GM23338 (cell line): ENCODE measurements around the gene IGSF22. TPM values are rescaled to one million over a fixed set of nuclear protein-coding genes. Genes with fewer than 3 reads are reported as not detected.

ENCODE experiments used
- ATAC-seq: fragments of 200-7000 bp; cut with Tn5 transposase; 3 replicates; pipeline ENCODE4 v1.9.1; 2020
- DNase-seq: peaks from one replicate; pipeline ENCODE4 v3.0.0-alpha.2; 2015; ENCODE audit warnings: low spot score
- H2AFZ ChIP-seq: fragments of 200-600 bp; sonication (generic); 2 replicates; pipeline ENCODE4 v1.8.0; 2016; ENCODE audit warnings: antibody characterized with exemption, mild to moderate bottlenecking, moderate library complexity
- H3F3A ChIP-seq: fragments of 200-600 bp; sonication (generic); replicated peaks from 2 replicates; pipeline ENCODE4 v1.8.0; 2017; ENCODE audit warnings: antibody characterized with exemption, mixed run types, low read depth
- H3K27ac ChIP-seq: fragments of 200-600 bp; sonication (generic); 2 replicates; pipeline ENCODE4 v1.6.1; 2016; ENCODE audit warnings: low read depth
- H3K27me3 ChIP-seq: fragments of 200-600 bp; sonication (generic); 2 replicates; pipeline ENCODE4 v1.8.0; 2016; ENCODE audit warnings: mild to moderate bottlenecking, mixed run types, moderate library complexity; ENCODE audit not compliant: insufficient read depth
- H3K36me3 ChIP-seq: fragments of 200-600 bp; sonication (generic); 2 replicates; pipeline ENCODE4 v1.8.0; 2016; ENCODE audit warnings: mild to moderate bottlenecking; ENCODE audit not compliant: insufficient read depth
- H3K4me1 ChIP-seq: fragments of 200-600 bp; sonication (generic); 2 replicates; pipeline ENCODE4 v1.8.0; 2016; ENCODE audit warnings: mild to moderate bottlenecking, moderate library complexity; ENCODE audit not compliant: insufficient read depth
- H3K4me2 ChIP-seq: fragments of 200-600 bp; sonication (generic); 2 replicates; pipeline ENCODE4 v1.7.1; 2017; ENCODE audit warnings: mixed run types
- H3K4me3 ChIP-seq: fragments of 200-600 bp; sonication (generic); 2 replicates; pipeline ENCODE4 v1.6.1; 2016; ENCODE audit warnings: mixed run types
- H3K79me2 ChIP-seq: fragments of 200-600 bp; sonication (generic); replicated peaks from 2 replicates; pipeline ENCODE4 v1.8.0; 2017; ENCODE audit warnings: mild to moderate bottlenecking; ENCODE audit not compliant: insufficient read depth
- H3K9me2 ChIP-seq: fragments of 200-600 bp; sonication (generic); 2 replicates; pipeline ENCODE4 v1.8.0; 2017; ENCODE audit not compliant: insufficient read depth
- H4K20me1 ChIP-seq: fragments of 200-600 bp; sonication (generic); replicated peaks from 2 replicates; pipeline ENCODE4 v1.8.0; 2017; ENCODE audit warnings: mild to moderate bottlenecking; ENCODE audit not compliant: insufficient read depth
- H3K27ac Mint-ChIP-seq: 2 replicates; pipeline ENCODE4 v1.8.0; 2020; ENCODE audit warnings: inconsistent platforms, mild to moderate bottlenecking, moderate library complexity, mixed read lengths
- H3K27me3 Mint-ChIP-seq: 3 replicates; pipeline ENCODE4 v1.8.0; 2022; ENCODE audit warnings: low read depth, mild to moderate bottlenecking, moderate library complexity, mixed read lengths, inconsistent platforms; ENCODE audit not compliant: insufficient read depth, poor library complexity
- H3K36me3 Mint-ChIP-seq: 3 replicates; pipeline ENCODE4 v1.8.0; 2021; ENCODE audit warnings: low read depth, mild to moderate bottlenecking, inconsistent platforms, moderate library complexity, mixed read lengths
- H3K4me1 Mint-ChIP-seq: 3 replicates; pipeline ENCODE4 v1.8.0; 2020; ENCODE audit warnings: mild to moderate bottlenecking, inconsistent platforms, mixed read lengths
- H3K4me3 Mint-ChIP-seq: 3 replicates; pipeline ENCODE4 v1.8.0; 2021; ENCODE audit warnings: moderate library complexity, mild to moderate bottlenecking, inconsistent platforms, mixed read lengths
- H3K9me3 Mint-ChIP-seq: 3 replicates; pipeline ENCODE4 v1.8.0; 2020; ENCODE audit warnings: moderate library complexity, mild to moderate bottlenecking, inconsistent platforms, mixed read lengths
- CREB1 ChIP-seq: fragments of 250-450 bp; sonication (Bioruptor Pico); IDR thresholded peaks from 2 replicates; pipeline ENCODE4 v1.5.0; 2020; ENCODE audit warnings: low read depth, mild to moderate bottlenecking, moderate library complexity
- EZH2 ChIP-seq: fragments of 200-600 bp; sonication (generic); IDR thresholded peaks from one replicate; pipeline ENCODE4 v1.8.0; 2017; ENCODE audit warnings: antibody characterized with exemption, mild to moderate bottlenecking, low read depth; ENCODE audit not compliant: unreplicated experiment
- EZH2phosphoT487 ChIP-seq: fragments of 200-600 bp; sonication (generic); IDR thresholded peaks from one replicate; pipeline ENCODE4 v1.8.1; 2018; ENCODE audit warnings: antibody characterized with exemption; ENCODE audit not compliant: unreplicated experiment
- NANOG ChIP-seq: IDR thresholded peaks from 2 replicates; pipeline ENCODE4 v1.6.1; 2016; ENCODE audit warnings: antibody characterized with exemption, borderline replicate concordance
- POLR2AphosphoS5 ChIP-seq: IDR thresholded peaks from 2 replicates; pipeline ENCODE4 v1.6.1; 2016; ENCODE audit warnings: antibody characterized with exemption, low read depth
- STAT1 ChIP-seq: IDR thresholded peaks from one replicate; pipeline ENCODE4 v1.6.1; 2016; ENCODE audit warnings: antibody characterized with exemption; ENCODE audit not compliant: unreplicated experiment
- ZNF331 ChIP-seq: fragments of 250-450 bp; sonication (Bioruptor Pico); IDR thresholded peaks from 2 replicates; pipeline ENCODE4 v1.5.0; 2020; ENCODE audit warnings: low read depth, mild to moderate bottlenecking, moderate library complexity
- polyA plus RNA-seq: library from polyadenylated mRNA; unstranded; fragments of >200 nt; fragmentation: Nextera tagmentation; extraction: Ambion mirVana; gene quantifications from 2 replicates; pipeline ENCODE4 v1.2.1, GENCODE V29; 2016
- total RNA-seq: library from RNA; depleted of rRNA; stranded (reverse); fragments of >200 nt; shearing (Covaris generic); gene quantifications from 2 replicates; pipeline ENCODE4 v1.2.3, GENCODE V29; 2014
- TF ChIP-seq, protein P1 (sequence below), 2 experiments: fragments of 200-600 bp in 1 of 2; sonication (generic) in 1 of 2; conservative IDR thresholded peaks; 2 replicates each; pipeline versions ENCODE4 v1.5.1 to v1.6.1; 2016 to 2017; ENCODE audit warnings: antibody characterized with exemption in 2 of 2, low read depth in 2 of 2, mild to moderate bottlenecking in 2 of 2, moderate library complexity in 1 of 2
- TF ChIP-seq, protein P2 (sequence below): IDR thresholded peaks from one replicate; pipeline ENCODE4 v1.6.1; 2018; ENCODE audit warnings: antibody characterized with exemption; ENCODE audit not compliant: unreplicated experiment
- TF ChIP-seq, protein P3 (sequence below): IDR thresholded peaks from 2 replicates; pipeline ENCODE4 v1.6.1; 2016; ENCODE audit warnings: antibody characterized with exemption

Gene IGSF22
- total and polyA plus RNA-seq, 2 experiments from 2014 or later: 0.37 TPM; not detected in 1

GRCh38 chr11:18698341-18699268 lies 27.4 kb downstream of the IGSF22 start, which contains the start of gene TMEM86A:
Gene TMEM86A (plus strand): TSS chr11:18698779. CDS start chr11:18698887, 108 bp downstream.
- Histone ChIP-seq H3K4me2 (peak within 1 kb of the TSS; percentile 90), H3K4me1 (peaks cover 7% of the 10 kb centered on the region; the same call in 1 of the 2 replicates), H3F3A (0 out of 2 replicates have a peak, but pooled peaks cover 2% of the 10 kb centered on the region), H4K20me1 (no peaks in the 10 kb centered on the region), H3K27me3 (peaks cover 14% of the 10 kb centered on the region; the same call in 1 of the 2 replicates), H3K4me3 (peak within 1 kb of the TSS; percentile 76), H3K79me2 (no peaks in the 10 kb centered on the region), H2AFZ (peak within 1 kb of the TSS; percentile 100), H3K36me3 (no peaks in the 10 kb centered on the region), H3K27ac (no peak within 1 kb of the TSS), H3K9me2 (no peaks in the 10 kb centered on the region)
- peak; percentile 96 for DNase-seq
- H3K4me3 Mint-ChIP-seq: peak within 1 kb of the TSS; percentile 76
- peaks cover 7% of the 10 kb centered on the region; the same call in 2 of the 3 replicates for H3K4me1 Mint-ChIP-seq
- peaks cover 13% of the 10 kb centered on the region for H3K27me3 Mint-ChIP-seq
- TF ChIP-seq, protein P1, sequence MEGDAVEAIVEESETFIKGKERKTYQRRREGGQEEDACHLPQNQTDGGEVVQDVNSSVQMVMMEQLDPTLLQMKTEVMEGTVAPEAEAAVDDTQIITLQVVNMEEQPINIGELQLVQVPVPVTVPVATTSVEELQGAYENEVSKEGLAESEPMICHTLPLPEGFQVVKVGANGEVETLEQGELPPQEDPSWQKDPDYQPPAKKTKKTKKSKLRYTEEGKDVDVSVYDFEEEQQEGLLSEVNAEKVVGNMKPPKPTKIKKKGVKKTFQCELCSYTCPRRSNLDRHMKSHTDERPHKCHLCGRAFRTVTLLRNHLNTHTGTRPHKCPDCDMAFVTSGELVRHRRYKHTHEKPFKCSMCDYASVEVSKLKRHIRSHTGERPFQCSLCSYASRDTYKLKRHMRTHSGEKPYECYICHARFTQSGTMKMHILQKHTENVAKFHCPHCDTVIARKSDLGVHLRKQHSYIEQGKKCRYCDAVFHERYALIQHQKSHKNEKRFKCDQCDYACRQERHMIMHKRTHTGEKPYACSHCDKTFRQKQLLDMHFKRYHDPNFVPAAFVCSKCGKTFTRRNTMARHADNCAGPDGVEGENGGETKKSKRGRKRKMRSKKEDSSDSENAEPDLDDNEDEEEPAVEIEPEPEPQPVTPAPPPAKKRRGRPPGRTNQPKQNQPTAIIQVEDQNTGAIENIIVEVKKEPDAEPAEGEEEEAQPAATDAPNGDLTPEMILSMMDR (conservative IDR thresholded peaks at IDR 0.05; ENCODE audit: low read depth in 2 of 2): no peak
- TF ChIP-seq CREB1 (CRISPR knock-in tag): peak; percentile 98
- peak; percentile 37; the same call in 1 of the 2 replicates for TF ChIP-seq POLR2AphosphoS5
- no peaks in the 10 kb centered on the region; the same call in 2 of the 3 replicates for H3K36me3 Mint-ChIP-seq
- H3K27ac Mint-ChIP-seq: no peak within 1 kb of the TSS
- H3K9me3 Mint-ChIP-seq: no peaks in the 10 kb centered on the region
- ATAC-seq: peak; percentile 88

DNA sequence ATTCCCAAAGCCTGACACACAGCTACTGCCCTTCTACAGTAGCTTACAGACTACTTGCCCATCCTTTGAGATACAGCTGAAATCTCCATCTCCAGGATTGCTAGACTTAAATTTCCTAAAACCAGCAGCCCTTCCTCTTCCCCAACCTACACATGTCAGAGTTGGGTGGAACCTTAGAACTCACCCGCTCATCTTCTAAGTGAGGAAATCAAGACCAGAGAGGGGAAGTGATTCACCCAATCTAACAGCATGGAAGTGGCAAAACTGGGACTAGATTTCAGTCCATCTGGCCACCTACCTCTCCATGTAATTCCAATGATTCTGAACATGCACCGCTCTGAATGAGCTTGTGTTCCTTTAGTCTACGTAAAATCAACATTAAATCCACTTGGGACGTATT lies 28.4 kb downstream of the IGSF22 start:
- H3K27ac Mint-ChIP-seq: no peak overlapping the region
- peak overlapping the region; percentile 76 for H3K4me3 ChIP-seq
- H3K9me2 ChIP-seq: no peaks in the 10 kb centered on the region
- peak overlapping the region; percentile 100 for H2AFZ ChIP-seq
- H3K27me3 ChIP-seq: peaks cover 10% of the 10 kb centered on the region; the same call in 1 of the 2 replicates
- no peaks in the 10 kb centered on the region for H4K20me1 ChIP-seq
- H3K4me1 ChIP-seq: peaks cover 7% of the 10 kb centered on the region; the same call in 1 of the 2 replicates
- no peak overlapping the region for H3K4me2 ChIP-seq
- no peaks in the 10 kb centered on the region for H3K79me2 ChIP-seq
- H3K4me3 Mint-ChIP-seq: no peak overlapping the region
- peaks cover 13% of the 10 kb centered on the region for H3K27me3 Mint-ChIP-seq
- no peaks in the 10 kb centered on the region; the same call in 2 of the 3 replicates for H3K36me3 Mint-ChIP-seq
- H3F3A ChIP-seq: 0 out of 2 replicates have a peak, but pooled peaks cover 2% of the 10 kb centered on the region
- no peaks in the 10 kb centered on the region for H3K9me3 Mint-ChIP-seq
- no peaks in the 10 kb centered on the region for H3K36me3 ChIP-seq
- no peak for ATAC-seq
- no peak for DNase-seq
- peaks cover 7% of the 10 kb centered on the region; the same call in 2 of the 3 replicates for H3K4me1 Mint-ChIP-seq
- no peak overlapping the region for H3K27ac ChIP-seq
- TF ChIP-seq EZH2phosphoT487 (no peak), ZNF331 (CRISPR knock-in tag) (no peak), STAT1 (no peak), NANOG (no peak), EZH2 (no peak), POLR2AphosphoS5 (no peak)
- TF ChIP-seq, protein P2, sequence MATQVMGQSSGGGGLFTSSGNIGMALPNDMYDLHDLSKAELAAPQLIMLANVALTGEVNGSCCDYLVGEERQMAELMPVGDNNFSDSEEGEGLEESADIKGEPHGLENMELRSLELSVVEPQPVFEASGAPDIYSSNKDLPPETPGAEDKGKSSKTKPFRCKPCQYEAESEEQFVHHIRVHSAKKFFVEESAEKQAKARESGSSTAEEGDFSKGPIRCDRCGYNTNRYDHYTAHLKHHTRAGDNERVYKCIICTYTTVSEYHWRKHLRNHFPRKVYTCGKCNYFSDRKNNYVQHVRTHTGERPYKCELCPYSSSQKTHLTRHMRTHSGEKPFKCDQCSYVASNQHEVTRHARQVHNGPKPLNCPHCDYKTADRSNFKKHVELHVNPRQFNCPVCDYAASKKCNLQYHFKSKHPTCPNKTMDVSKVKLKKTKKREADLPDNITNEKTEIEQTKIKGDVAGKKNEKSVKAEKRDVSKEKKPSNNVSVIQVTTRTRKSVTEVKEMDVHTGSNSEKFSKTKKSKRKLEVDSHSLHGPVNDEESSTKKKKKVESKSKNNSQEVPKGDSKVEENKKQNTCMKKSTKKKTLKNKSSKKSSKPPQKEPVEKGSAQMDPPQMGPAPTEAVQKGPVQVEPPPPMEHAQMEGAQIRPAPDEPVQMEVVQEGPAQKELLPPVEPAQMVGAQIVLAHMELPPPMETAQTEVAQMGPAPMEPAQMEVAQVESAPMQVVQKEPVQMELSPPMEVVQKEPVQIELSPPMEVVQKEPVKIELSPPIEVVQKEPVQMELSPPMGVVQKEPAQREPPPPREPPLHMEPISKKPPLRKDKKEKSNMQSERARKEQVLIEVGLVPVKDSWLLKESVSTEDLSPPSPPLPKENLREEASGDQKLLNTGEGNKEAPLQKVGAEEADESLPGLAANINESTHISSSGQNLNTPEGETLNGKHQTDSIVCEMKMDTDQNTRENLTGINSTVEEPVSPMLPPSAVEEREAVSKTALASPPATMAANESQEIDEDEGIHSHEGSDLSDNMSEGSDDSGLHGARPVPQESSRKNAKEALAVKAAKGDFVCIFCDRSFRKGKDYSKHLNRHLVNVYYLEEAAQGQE: no peak
- TF ChIP-seq, protein P3, sequence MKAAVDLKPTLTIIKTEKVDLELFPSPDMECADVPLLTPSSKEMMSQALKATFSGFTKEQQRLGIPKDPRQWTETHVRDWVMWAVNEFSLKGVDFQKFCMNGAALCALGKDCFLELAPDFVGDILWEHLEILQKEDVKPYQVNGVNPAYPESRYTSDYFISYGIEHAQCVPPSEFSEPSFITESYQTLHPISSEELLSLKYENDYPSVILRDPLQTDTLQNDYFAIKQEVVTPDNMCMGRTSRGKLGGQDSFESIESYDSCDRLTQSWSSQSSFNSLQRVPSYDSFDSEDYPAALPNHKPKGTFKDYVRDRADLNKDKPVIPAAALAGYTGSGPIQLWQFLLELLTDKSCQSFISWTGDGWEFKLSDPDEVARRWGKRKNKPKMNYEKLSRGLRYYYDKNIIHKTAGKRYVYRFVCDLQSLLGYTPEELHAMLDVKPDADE: no peak
